NCI-H69 (cell line): ENCODE data around the gene LMAN2.
"Not testable (repeated sequence)": the region's sequence is repeated elsewhere in the genome, so short reads cannot be mapped to it uniquely, and the experiment has no call there.

ENCODE experiments used
- DNase-seq: peaks from one replicate; lab custom pipeline; 2025; lab: John Stamatoyannopoulos, UW

Gene LMAN2

GRCh38 chr5:177306674-177307543, 44.6 kb downstream of the LMAN2 start:
- peak; percentile 35 for DNase-seq

GRCh38 chr5:177306103-177306640, 45.3 kb downstream of the LMAN2 start:
- not testable (repeated sequence) for DNase-seq

- peak; percentile 25 for DNase-seq
Measured at GRCh38 chr5:177304392-177305119, 46.9 kb downstream of the LMAN2 start.

GRCh38 chr5:177303925-177304391, 47.5 kb downstream of the LMAN2 start:
- DNase-seq: peak; percentile 40

GRCh38 chr5:177303121-177303924, 48.1 kb downstream of the LMAN2 start, which contains the start of the genes PRELID1 and RAB24:
TSS of gene PRELID1 (plus strand) at chr5:177303799. CDS start at chr5:177303986, 187 bp downstream.
TSS of gene RAB24 (minus strand) at chr5:177303719. CDS start at chr5:177303288, 431 bp downstream.
- peak; percentile 94 for DNase-seq

- no peak for DNase-seq
Measured at GRCh38 chr5:177302354-177303110, 48.9 kb downstream of the LMAN2 start.

GRCh38 chr5:177301503-177302165, 49.8 kb downstream of the LMAN2 start:
- DNase-seq: peak; percentile 93

- no peak for DNase-seq
Measured at GRCh38 chr5:177300951-177301350, 50.5 kb downstream of the LMAN2 start.

GRCh38 chr5:177300236-177300880, 51.1 kb downstream of the LMAN2 start:
- peak; percentile 35 for DNase-seq

GRCh38 chr5:177299697-177300096, 51.8 kb downstream of the LMAN2 start:
- no peak for DNase-seq

GRCh38 chr5:177297922-177298321, 53.5 kb downstream of the LMAN2 start:
- DNase-seq: no peak

GRCh38 chr5:177296581-177296980, 54.9 kb downstream of the LMAN2 start:
- peak; percentile 47 for DNase-seq

GRCh38 chr5:177295924-177296323, 55.5 kb downstream of the LMAN2 start:
- DNase-seq: no peak

GRCh38 chr5:177294632-177295031, 56.8 kb downstream of the LMAN2 start:
- DNase-seq: no peak

- DNase-seq: no peak
Measured at GRCh38 chr5:177293819-177294581, 57.5 kb downstream of the LMAN2 start.

- DNase-seq: no peak
Measured at GRCh38 chr5:177291735-177292134, 59.7 kb downstream of the LMAN2 start.

- no peak for DNase-seq
Measured at GRCh38 chr5:177290816-177291596, 60.5 kb downstream of the LMAN2 start.

- DNase-seq: no peak
Measured at GRCh38 chr5:177288191-177288590, 63.3 kb downstream of the LMAN2 start.
